Fibroblast of pulmonary artery (primary cell): Measurements from ENCODE around the gene DGCR6L.
A peak's percentile ranks its signal among the peaks of the same experiment; 100 is the strongest.

ENCODE experiments used
- DNase-seq: peaks from one replicate; pipeline ENCODE4 v3.0.0-alpha.2; 2010; ENCODE audit warnings: low read depth
- H3K4me3 ChIP-seq: replicated peaks from 2 replicates; pipeline ENCODE4 v1.5.1; 2011; ENCODE audit warnings: low read depth, mild to moderate bottlenecking, control low read depth, low read length, moderate library complexity
- TF ChIP-seq, protein P1 (sequence below): IDR thresholded peaks from 2 replicates; pipeline ENCODE4 v1.5.1; 2011; ENCODE audit warnings: mild to moderate bottlenecking, control low read depth, low read length, inconsistent platforms; ENCODE audit errors: missing control alignments

The DGCR6L gene

GRCh38 chr22:20296598-20296997 is 23.3 kb downstream of the DGCR6L start:
- no peak overlapping the region for H3K4me3 ChIP-seq
- TF ChIP-seq, protein P1, sequence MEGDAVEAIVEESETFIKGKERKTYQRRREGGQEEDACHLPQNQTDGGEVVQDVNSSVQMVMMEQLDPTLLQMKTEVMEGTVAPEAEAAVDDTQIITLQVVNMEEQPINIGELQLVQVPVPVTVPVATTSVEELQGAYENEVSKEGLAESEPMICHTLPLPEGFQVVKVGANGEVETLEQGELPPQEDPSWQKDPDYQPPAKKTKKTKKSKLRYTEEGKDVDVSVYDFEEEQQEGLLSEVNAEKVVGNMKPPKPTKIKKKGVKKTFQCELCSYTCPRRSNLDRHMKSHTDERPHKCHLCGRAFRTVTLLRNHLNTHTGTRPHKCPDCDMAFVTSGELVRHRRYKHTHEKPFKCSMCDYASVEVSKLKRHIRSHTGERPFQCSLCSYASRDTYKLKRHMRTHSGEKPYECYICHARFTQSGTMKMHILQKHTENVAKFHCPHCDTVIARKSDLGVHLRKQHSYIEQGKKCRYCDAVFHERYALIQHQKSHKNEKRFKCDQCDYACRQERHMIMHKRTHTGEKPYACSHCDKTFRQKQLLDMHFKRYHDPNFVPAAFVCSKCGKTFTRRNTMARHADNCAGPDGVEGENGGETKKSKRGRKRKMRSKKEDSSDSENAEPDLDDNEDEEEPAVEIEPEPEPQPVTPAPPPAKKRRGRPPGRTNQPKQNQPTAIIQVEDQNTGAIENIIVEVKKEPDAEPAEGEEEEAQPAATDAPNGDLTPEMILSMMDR: no peak
- DNase-seq: peak; percentile 15

GRCh38 chr22:20295262-20296064 is 24.4 kb downstream of the DGCR6L start:
- TF ChIP-seq, protein P1: no peak
- DNase-seq: no peak
- no peak overlapping the region for H3K4me3 ChIP-seq

- no peak for DNase-seq
- TF ChIP-seq, protein P1: no peak
- H3K4me3 ChIP-seq: no peak overlapping the region
Observed at GRCh38 chr22:20292673-20293232, 27.1 kb downstream of the DGCR6L start.

GRCh38 chr22:20292108-20292507 is 27.8 kb downstream of the DGCR6L start:
- no peak overlapping the region for H3K4me3 ChIP-seq
- TF ChIP-seq, protein P1: no peak
- no peak for DNase-seq

DNA sequence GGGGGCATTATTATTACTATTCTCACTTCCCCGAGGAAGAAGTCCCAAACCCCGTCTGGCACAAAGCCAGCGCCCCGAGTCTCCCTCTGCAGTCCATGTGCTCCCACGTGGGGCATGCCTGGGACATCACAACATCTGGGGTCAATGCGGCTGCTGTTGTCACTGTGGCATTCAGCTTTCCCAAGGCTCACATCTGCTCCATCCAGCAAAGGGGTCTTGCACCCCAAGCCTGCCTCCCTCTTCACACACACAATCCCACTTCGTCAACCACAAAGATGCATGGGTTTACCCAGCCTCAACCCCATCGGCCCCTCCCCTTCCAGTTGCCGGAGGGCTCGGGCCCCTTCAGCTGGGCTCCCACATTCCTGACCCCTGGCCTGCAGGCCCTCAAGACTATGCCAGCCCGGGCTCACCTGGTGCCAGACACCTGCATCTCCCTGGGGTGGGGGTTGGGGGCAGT is 28.2 kb downstream of the DGCR6L start:
- DNase-seq: no peak
- TF ChIP-seq, protein P1: no peak

DNA sequence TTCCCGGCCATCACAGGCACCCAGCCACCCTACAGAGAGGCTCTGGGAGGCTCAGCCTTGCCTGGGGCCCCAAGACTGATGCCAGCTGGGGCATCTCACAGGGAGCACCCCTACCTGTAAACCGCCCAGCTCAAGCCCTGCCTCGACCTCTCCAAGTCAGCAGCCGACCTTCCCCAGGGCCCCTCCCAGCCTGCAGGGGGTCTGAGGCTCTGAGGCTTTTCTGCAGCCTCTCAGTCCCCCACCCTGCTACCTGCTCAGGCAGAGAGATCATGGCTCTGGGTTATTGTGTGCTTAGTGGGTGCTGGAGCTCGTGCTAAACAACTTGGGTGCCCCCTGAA is 28.6 kb downstream of the DGCR6L start:
- no peak overlapping the region for H3K4me3 ChIP-seq
- TF ChIP-seq, protein P1: no peak
- no peak for DNase-seq

More for the DNA sequence above, 28.2 kb downstream of the DGCR6L start:
- H3K4me3 ChIP-seq: no peak overlapping the region
